GM12878 (cell line): ENCODE data around the gene HHAT. TPM values are rescaled to one million over a fixed set of nuclear protein-coding genes. Genes with fewer than 3 reads are reported as not detected.

Experiments
- ATAC-seq: fragments of 200-7000 bp; cut with Tn5 transposase; 3 replicates; pipeline ENCODE4 v1.9.1; 2020; ENCODE audit warnings: mild to moderate bottlenecking, moderate library complexity
- BruUV-seq: library from RNA; stranded (reverse); fragments of 400-500 nt; replicated peaks from 2 replicates; lab custom pipeline; 2021; lab: Mats Ljungman, UMichigan
- CTCF ChIA-PET: fragments of 300-600 bp; sonication (Branson Sonifier 250); formaldehyde crosslinking; extraction: SDS; loops from one replicate; lab custom pipeline; 2021; ENCODE audit warnings: inconsistent platforms; lab: Yijun Ruan, JAX
- POLR2A ChIA-PET: fragments of 350-600 bp; formaldehyde crosslinking; extraction: SDS; loops from one replicate; lab custom pipeline; 2021; ENCODE audit warnings: inconsistent platforms; lab: Charles Lee
- RAD21 ChIA-PET: fragments of 300-600 bp; sonication (Branson Sonifier 250); formaldehyde crosslinking; loops from one replicate; lab custom pipeline; 2023; ENCODE audit warnings: antibody characterized with exemption; ENCODE audit not compliant: unreplicated experiment; lab: Charles Lee
- SMC1A ChIA-PET: fragments of 300-600 bp; sonication (Branson Sonifier 250); formaldehyde crosslinking; loops from one replicate; lab custom pipeline; 2023; ENCODE audit not compliant: unreplicated experiment, uncharacterized antibody; lab: Charles Lee
- DNase-seq: peaks from one replicate; pipeline ENCODE4 v3.0.0-alpha.2; 2011; ENCODE audit warnings: low read depth, low spot score
- FAIRE-seq: peaks from 3 replicates; lab custom pipeline; 2011; peaks lifted over from hg19 to GRCh38; lab: Jason Lieb, UNC
- H2AFZ ChIP-seq: 2 replicates; pipeline ENCODE4 v1.6.0; 2011; ENCODE audit warnings: low read depth, low read length, control low read depth; ENCODE audit not compliant: control insufficient read depth
- H3K27ac ChIP-seq: 2 replicates; pipeline ENCODE4 v1.5.1; 2011; ENCODE audit warnings: control low read depth; ENCODE audit not compliant: control insufficient read depth, insufficient read depth
- H3K27me3 ChIP-seq, 2 experiments: replicated peaks in 1 of 2; 2 replicates each; pipeline versions ENCODE4 v1.6.0 to v1.6.1; 2011; ENCODE audit warnings: low read length in 1 of 2; ENCODE audit not compliant: control insufficient read depth in 2 of 2, insufficient read depth in 2 of 2
- H3K36me3 ChIP-seq, 2 experiments: 2 replicates each; pipeline ENCODE4 v1.5.1; 2011; ENCODE audit warnings: low read length in 1 of 2; ENCODE audit not compliant: control insufficient read depth in 2 of 2, insufficient read depth in 2 of 2
- H3K4me1 ChIP-seq: 2 replicates; pipeline ENCODE4 v1.6.1; 2011; ENCODE audit warnings: mild to moderate bottlenecking, low read length, moderate library complexity, mixed read lengths; ENCODE audit not compliant: control insufficient read depth, insufficient read depth
- H3K4me2 ChIP-seq: 2 replicates; pipeline ENCODE4 v1.6.0; 2011; ENCODE audit warnings: control low read depth; ENCODE audit not compliant: control insufficient read depth, insufficient read depth
- H3K4me3 ChIP-seq: fragments of 200-600 bp; sonication (generic); 2 replicates; pipeline ENCODE4 v1.5.1; 2016
- H3K79me2 ChIP-seq: 2 replicates; pipeline ENCODE4 v1.6.0; 2011; ENCODE audit warnings: low read length; ENCODE audit not compliant: control insufficient read depth, insufficient read depth
- H3K9ac ChIP-seq: 2 replicates; pipeline ENCODE4 v1.8.0; 2011; ENCODE audit warnings: low read length, control low read depth, mixed read lengths; ENCODE audit not compliant: control insufficient read depth, insufficient read depth
- H3K9me3 ChIP-seq: replicated peaks from 3 replicates; pipeline ENCODE4 v1.5.1; 2011; ENCODE audit warnings: mild to moderate bottlenecking, low read length; ENCODE audit not compliant: control insufficient read depth, insufficient read depth
- H4K20me1 ChIP-seq: 2 replicates; pipeline ENCODE4 v1.6.0; 2011; ENCODE audit not compliant: control insufficient read depth, insufficient read depth
- ATF7 ChIP-seq: fragments of 450-650 bp; IDR thresholded peaks from 2 replicates; pipeline ENCODE4 v1.6.1; 2016; ENCODE audit warnings: low read depth, mild to moderate bottlenecking
- EGR1 ChIP-seq, 2 experiments: IDR thresholded peaks; 1 replicate in 1 of 2; 2 replicates in 1 of 2; pipeline ENCODE4 v1.6.1; 2011 to 2012; ENCODE audit warnings: low read depth in 2 of 2, low read length in 2 of 2, borderline replicate concordance in 1 of 2, mild to moderate bottlenecking in 1 of 2, moderate library complexity in 1 of 2
- EP300 ChIP-seq, 2 experiments: fragments of 150-350 bp in 1 of 2; IDR thresholded peaks; 2 replicates each; pipeline ENCODE4 v1.6.1; 2011 to 2012; ENCODE audit warnings: low read depth in 2 of 2, low read length in 2 of 2, borderline replicate concordance in 1 of 2, improper control_type of control experiment in 1 of 2, inconsistent platforms in 1 of 2; ENCODE audit not compliant: control insufficient read depth in 1 of 2
- FOXK2 ChIP-seq: fragments of 450-650 bp; IDR thresholded peaks from 2 replicates; pipeline ENCODE4 v1.6.1; 2017; ENCODE audit warnings: mild to moderate bottlenecking, moderate library complexity
- MYB ChIP-seq: fragments of 150-350 bp; IDR thresholded peaks from 2 replicates; pipeline ENCODE4 v1.6.1; 2014; ENCODE audit warnings: mild to moderate bottlenecking, low read depth, low read length, borderline replicate concordance
- NR2C1 ChIP-seq: fragments of 450-650 bp; IDR thresholded peaks from 2 replicates; pipeline ENCODE4 v1.6.1; 2017; ENCODE audit warnings: antibody characterized with exemption, mild to moderate bottlenecking, moderate library complexity
- PML ChIP-seq: IDR thresholded peaks from 2 replicates; pipeline ENCODE4 v1.6.1; 2012; ENCODE audit warnings: low read length, inconsistent platforms
- POLR2AphosphoS2 ChIP-seq: IDR thresholded peaks from 2 replicates; pipeline ENCODE4 v1.6.1; 2011; ENCODE audit warnings: low read depth, mild to moderate bottlenecking, low read length, improper control_type of control experiment, moderate library complexity
- POU2F2 ChIP-seq: IDR thresholded peaks from 3 replicates; pipeline ENCODE4 v1.6.1; 2011; ENCODE audit warnings: low read depth, mild to moderate bottlenecking, low read length, borderline replicate concordance
- RBBP5 ChIP-seq: fragments of 200-600 bp; sonication (generic); conservative IDR thresholded peaks from 2 replicates; pipeline ENCODE4 v1.6.1; 2016
- SKIL ChIP-seq: fragments of 450-650 bp; IDR thresholded peaks from 2 replicates; pipeline ENCODE4 v1.6.1; 2017; ENCODE audit warnings: mild to moderate bottlenecking, low read depth, inconsistent platforms; ENCODE audit not compliant: poor library complexity, severe bottlenecking
- ZNF207 ChIP-seq: fragments of 450-650 bp; IDR thresholded peaks from 2 replicates; pipeline ENCODE4 v1.6.1; 2014; ENCODE audit warnings: antibody characterized with exemption, mild to moderate bottlenecking, borderline replicate concordance
- WGBS: methylation state at CpG from one replicate; pipeline ENCODE4 v1.1.6; 2016; ENCODE audit warnings: low lambda C conversion rate; ENCODE audit not compliant: insufficient replicate concordance, insufficient coverage; ENCODE audit errors: missing lambda C conversion rate; 5-methylcytosine and 5-hydroxymethylcytosine counted together
- in situ Hi-C: fragments of 300-500 bp; cut with MboI; formaldehyde crosslinking; loops from 9 replicates; pipeline ENCODE4 v1.14.3; 2018; ENCODE audit warnings: mixed read lengths
- intact Hi-C: fragments of 100-400 bp; cut with micrococcal nuclease; formaldehyde crosslinking; loops from one replicate; pipeline ENCODE4 v1.14.2; 2022; ENCODE audit not compliant: unreplicated experiment
- polyA plus RNA-seq, 11 experiments: library from polyadenylated mRNA; depleted of rRNA in 4 of 11; unstranded in 6 of 11; stranded (reverse) in 5 of 11; fragments of >200 nt; fragmentation: Nextera tagmentation in 4 of 11; fragmentation: Illumina TruSeq in 1 of 11; extraction: Ambion mirVana in 4 of 11; extraction: Trizol in 1 of 11; gene quantifications; 1 replicate in 1 of 11; 2 replicates in 10 of 11; pipeline versions ENCODE4 v1.2.1 to v1.2.3, GENCODE V29; 2011 to 2016; ENCODE audit warnings: inconsistent platforms in 2 of 11, missing spikeins in 2 of 11, low read depth in 1 of 11
- total RNA-seq, 4 experiments: library from RNA; depleted of rRNA in 3 of 4; stranded (reverse); fragments of >200 nt in 3 of 4; fragmentation: Illumina TruSeq in 1 of 4; extraction: Trizol in 1 of 4; gene quantifications; 2 replicates each; pipeline versions ENCODE4 v1.2.1 to v1.2.3, GENCODE V29; 2013 to 2021

Gene HHAT
- total and polyA plus RNA-seq, 10 of the 15 experiments (the other 5 are each of a cell fraction or from before 2014, with no cell fraction given), result 1.2 to 37.6 (median 2.6) TPM

- TF ChIP-seq NR2C1, result no peak
- no peak for TF ChIP-seq SKIL
- no peak for TF ChIP-seq FOXK2
Observed at GRCh38 chr1:210407887-210408252, 79.2 kb downstream of the HHAT start (continued).

- WGBS, result 0% methylated on average over 1 of the region's 1 CpG
- H3K4me3 ChIP-seq, result no peak overlapping the region
- H3K9me3 ChIP-seq, result no peaks in the 10 kb centered on the region; the same call in 2 of the 3 replicates
- ChIA-PET POLR2A (no interaction called here), CTCF (interaction anchor here (1.0 to 1.8 kb wide), 2 partner anchors 9 to 10 kb away, joined by 3 to 5 read pairs; no protein-coding TSS in a partner anchor), RAD21 (no interaction called here), SMC1A (interaction anchor here (1.3 to 4.0 kb wide), 3 partner anchors 8 to 34 kb away, joined by 3 to 19 read pairs (median 4); no protein-coding TSS in a partner anchor)
- DNase-seq (no peak), FAIRE-seq (no peak), ATAC-seq (no peak)
- H3K36me3 ChIP-seq, result no peaks in the 10 kb centered on the region; a peak in 1 of 4 replicates
- intact Hi-C loops (no loop called here), in situ Hi-C loops (no loop called here)
- no peak overlapping the region for H3K4me2 ChIP-seq
- H3K79me2 ChIP-seq, result no peaks in the 10 kb centered on the region
- no peak overlapping the region for H3K9ac ChIP-seq
- no peaks in the 10 kb centered on the region for H3K27me3 ChIP-seq
- H3K27ac ChIP-seq, result no peak overlapping the region
- no peak for TF ChIP-seq MYB
- TF ChIP-seq RBBP5, result no peak
- TF ChIP-seq POU2F2, result no peak
- TF ChIP-seq EGR1 (IDR thresholded peaks at IDR 0.05; ENCODE audit: borderline replicate concordance in 1 of 2, low read depth in 2 of 2, low read length in 2 of 2), result no peak
- no peak for TF ChIP-seq ZNF207
- no peak for TF ChIP-seq POLR2AphosphoS2
- TF ChIP-seq PML, result no peak
- TF ChIP-seq EP300 (IDR thresholded peaks at IDR 0.05; ENCODE audit: borderline replicate concordance in 1 of 2, control insufficient read depth in 1 of 2, low read depth in 2 of 2, low read length in 2 of 2), result no peak
- no peak for TF ChIP-seq ATF7
- TF ChIP-seq NR2C1, result no peak
- no peaks in the 10 kb centered on the region for H4K20me1 ChIP-seq
- BruUV-seq, result no TSS peak
- no peaks in the 10 kb centered on the region for H3K4me1 ChIP-seq
- no peak overlapping the region for H2AFZ ChIP-seq
Observed at GRCh38 chr1:210412240-210412639, 83.5 kb downstream of the HHAT start.
